Epithelial cell of alveolus of lung (primary cell): Measurements from ENCODE around the gene NEGR1. TPM values are rescaled to one million over a fixed set of nuclear protein-coding genes. Genes with fewer than 3 reads are reported as not detected.

Experiments
- total RNA-seq: library from RNA; depleted of rRNA; stranded (reverse); fragments of >200 nt; gene quantifications from 2 replicates; pipeline ENCODE4 v1.2.1, GENCODE V29; 2015

NEGR1 gene
- 3.1 and 3.2 TPM in 2 replicates for total RNA-seq

GRCh38 chr1:72282271-72283021 is at the start of gene NEGR1:
Gene NEGR1, minus strand, starts transcription at chr1:72282539.

